ENCODE results near the gene HIVEP3.

The HIVEP3 gene

DNA sequence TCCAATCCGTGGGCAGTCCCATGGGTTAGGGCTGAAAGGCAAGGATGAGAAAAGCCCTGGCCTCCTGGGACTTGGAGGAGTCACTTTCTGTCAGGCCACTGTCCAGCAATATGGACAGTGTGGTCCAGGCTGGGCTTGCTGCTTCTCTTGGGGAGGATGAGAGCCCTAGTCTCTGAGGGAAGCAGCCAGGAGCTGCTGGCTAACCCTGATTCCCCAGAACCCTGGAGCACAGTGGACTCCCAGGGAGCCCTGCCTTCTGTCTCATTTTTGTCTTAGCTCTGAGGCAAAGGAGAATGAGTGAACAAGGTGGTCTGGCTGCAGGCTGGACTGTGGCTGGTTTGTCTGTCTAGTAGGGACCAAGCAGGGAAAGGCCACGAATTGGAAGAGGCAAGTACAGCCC is 410.4 kb downstream of the HIVEP3 start:
- no peak overlapping the region for H3K27ac Mint-ChIP-seq
- peaks cover 16% of the 10 kb centered on the region for H3K27me3 Mint-ChIP-seq (ENCODE audit: low read depth)
- peaks cover 36% of the 10 kb centered on the region for H3K4me1 Mint-ChIP-seq
- H3K36me3 Mint-ChIP-seq (ENCODE audit: low read depth) = no peaks in the 10 kb centered on the region
- no peak overlapping the region for H3K4me3 Mint-ChIP-seq
- TF ChIP-seq CTCF (IDR thresholded peaks at IDR 0.05; ENCODE audit: unreplicated experiment in 3 of 3) = no peak
- H3K9me3 Mint-ChIP-seq = no peaks in the 10 kb centered on the region

- no peaks in the 10 kb centered on the region for H3K9me3 Mint-ChIP-seq
- H3K4me1 Mint-ChIP-seq = peaks cover 38% of the 10 kb centered on the region
- TF ChIP-seq CTCF (IDR thresholded peaks at IDR 0.05; ENCODE audit: unreplicated experiment in 3 of 3) = no peak
- H3K27ac Mint-ChIP-seq = no peak overlapping the region
- peaks cover 16% of the 10 kb centered on the region for H3K27me3 Mint-ChIP-seq (ENCODE audit: low read depth)
- no peaks in the 10 kb centered on the region for H3K36me3 Mint-ChIP-seq (ENCODE audit: low read depth)
- no peak overlapping the region for H3K4me3 Mint-ChIP-seq
These were observed 410.9 kb downstream of the HIVEP3 start for GRCh38 chr1:41507836-41508235.

DNA sequence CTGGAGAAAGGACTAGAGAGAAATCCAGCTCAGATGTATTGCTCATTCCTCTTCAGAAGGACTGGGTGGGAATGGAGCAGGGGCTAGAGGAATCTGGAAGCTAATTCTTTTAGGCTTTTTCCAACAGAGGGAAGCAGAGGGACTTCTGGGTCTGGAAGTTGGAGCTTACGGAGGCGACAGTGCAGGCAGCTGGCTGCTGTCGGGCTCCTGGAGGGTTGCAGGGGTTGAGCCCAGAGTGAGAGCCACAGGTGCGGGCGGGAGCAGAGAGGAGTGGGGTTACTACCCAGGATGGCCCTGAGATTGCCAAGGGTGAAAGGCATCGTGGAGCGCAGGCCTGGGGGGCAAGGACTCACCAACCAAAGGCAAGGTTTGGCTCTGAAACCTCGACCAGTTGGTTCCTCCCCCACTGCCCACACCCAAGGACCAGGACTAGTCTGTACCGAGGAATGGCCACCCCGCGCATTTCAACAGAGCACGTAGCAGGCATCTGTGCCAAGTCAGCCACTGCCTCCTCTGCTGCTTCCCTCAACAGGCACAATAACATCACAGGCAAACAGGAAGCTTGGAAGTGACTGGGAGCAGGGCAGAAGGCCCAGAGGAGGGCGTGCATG is 411.5 kb downstream of the HIVEP3 start:
- Mint-ChIP-seq H3K9me3 (no peaks in the 10 kb centered on the region), H3K36me3 (ENCODE audit: low read depth) (no peaks in the 10 kb centered on the region), H3K4me3 (no peak overlapping the region), H3K27ac (peak overlapping the region; percentile 28 to 85 (median 84)), H3K27me3 (ENCODE audit: low read depth) (peaks cover 16% of the 10 kb centered on the region), H3K4me1 (peaks cover 44% of the 10 kb centered on the region)
- no peak for TF ChIP-seq CTCF (IDR thresholded peaks at IDR 0.05; ENCODE audit: unreplicated experiment in 3 of 3)

DNA sequence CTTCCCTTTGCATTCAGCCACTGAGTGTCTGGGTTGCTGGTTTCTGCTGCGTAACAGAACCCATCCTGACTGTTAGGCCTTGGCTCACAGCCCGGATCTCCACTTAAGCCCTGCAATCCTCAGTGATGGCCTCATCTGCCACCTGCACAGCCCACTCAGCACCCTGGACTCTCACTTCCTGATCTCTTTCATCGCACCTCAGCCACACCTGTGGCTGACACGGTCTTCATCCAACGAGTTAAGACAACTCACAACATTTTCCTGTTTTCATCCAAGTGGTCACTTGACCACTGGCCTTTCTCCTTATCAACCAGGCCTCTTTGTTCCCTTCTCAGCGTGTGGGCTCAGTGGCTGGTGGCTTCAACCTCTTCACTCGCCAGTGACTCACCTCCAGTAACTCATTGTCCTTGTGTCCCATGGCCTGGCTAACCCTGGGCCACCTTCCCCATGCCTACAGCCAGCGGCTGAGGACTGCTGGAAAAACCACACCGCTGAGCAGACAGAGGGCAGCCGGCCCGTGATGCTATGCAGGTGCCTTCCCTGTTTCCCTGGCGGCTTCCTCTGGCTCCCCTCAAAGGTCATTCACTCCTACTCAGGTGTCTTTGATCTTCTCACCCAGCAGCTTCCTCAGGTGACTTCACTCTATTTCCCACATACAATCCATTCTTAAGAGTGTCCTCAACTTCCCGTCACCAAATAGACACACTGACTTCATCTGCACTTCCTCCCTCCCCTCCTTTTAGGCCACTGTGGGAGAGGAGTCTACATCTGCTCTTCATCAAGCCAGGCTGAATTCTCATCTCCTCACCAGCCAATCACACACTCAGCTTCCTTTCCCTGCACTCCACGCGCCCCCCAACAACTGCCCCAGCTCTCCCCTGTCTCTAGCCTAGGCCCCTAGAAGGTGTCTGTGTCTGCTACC is 414.3 kb downstream of the HIVEP3 start:
- Mint-ChIP-seq H3K27me3 (ENCODE audit: low read depth) (peaks cover 12% of the 10 kb centered on the region), H3K4me1 (peaks cover 53% of the 10 kb centered on the region), H3K9me3 (no peaks in the 10 kb centered on the region), H3K27ac (peak overlapping the region in 2 of 3 experiments; percentile 67 to 75), H3K36me3 (ENCODE audit: low read depth) (no peaks in the 10 kb centered on the region), H3K4me3 (no peak overlapping the region)
- TF ChIP-seq CTCF (IDR thresholded peaks at IDR 0.05; ENCODE audit: unreplicated experiment in 3 of 3) = no peak

GRCh38 chr1:41503538-41504113 is 415.1 kb downstream of the HIVEP3 start:
- Mint-ChIP-seq H3K27me3 (ENCODE audit: low read depth) (peaks cover 12% of the 10 kb centered on the region), H3K27ac (peak overlapping the region; percentile 67 to 81 (median 76)), H3K4me3 (no peak overlapping the region), H3K4me1 (peaks cover 59% of the 10 kb centered on the region), H3K36me3 (ENCODE audit: low read depth) (no peaks in the 10 kb centered on the region), H3K9me3 (no peaks in the 10 kb centered on the region)
- TF ChIP-seq CTCF (IDR thresholded peaks at IDR 0.05; ENCODE audit: unreplicated experiment in 3 of 3) = no peak

All from nephron (organoid).